Subcutaneous adipose tissue (tissue), 4 donors: ENCODE measurements around the gene POLG. TPM values are rescaled to one million over a fixed set of nuclear protein-coding genes. Genes with fewer than 3 reads are reported as not detected.

ENCODE experiments used
- total RNA-seq, 4 donors: library from RNA; depleted of rRNA; stranded (reverse); fragments of >200 nt; gene quantifications; one replicate each; pipeline ENCODE4 v1.1.0, GENCODE V29; 2016
- TF ChIP-seq, protein P1 (sequence below): fragments of 450-650 bp; IDR thresholded peaks from one replicate; pipeline ENCODE4 v1.5.1; 2016; ENCODE audit warnings: low read depth, mild to moderate bottlenecking, control low read depth, antibody characterized with exemption, moderate library complexity

Gene POLG
- total RNA-seq, 4 donors from 2014 or later: 37.3 to 111 (median 53.3) TPM

DNA sequence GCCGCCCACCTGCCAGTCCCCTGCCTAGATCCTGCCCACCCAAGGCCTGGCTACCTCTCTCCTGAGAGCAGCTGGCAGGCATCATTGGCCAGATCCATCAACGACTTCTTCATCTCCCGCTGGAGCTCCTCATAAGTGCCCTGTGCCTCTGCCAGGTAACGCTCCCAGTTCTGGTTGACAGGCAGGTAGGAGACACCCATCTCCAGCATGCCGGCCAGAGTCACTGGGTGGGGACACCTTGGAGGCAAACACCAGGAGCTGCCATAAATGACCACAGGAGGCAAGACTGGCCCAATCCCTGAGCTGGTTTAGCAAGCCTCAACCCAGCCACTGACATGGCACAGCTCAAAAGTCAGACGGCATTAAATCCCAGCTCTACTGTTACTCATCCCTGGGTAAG lies 7.5 kb downstream of the POLG start:
- TF ChIP-seq, protein P1, sequence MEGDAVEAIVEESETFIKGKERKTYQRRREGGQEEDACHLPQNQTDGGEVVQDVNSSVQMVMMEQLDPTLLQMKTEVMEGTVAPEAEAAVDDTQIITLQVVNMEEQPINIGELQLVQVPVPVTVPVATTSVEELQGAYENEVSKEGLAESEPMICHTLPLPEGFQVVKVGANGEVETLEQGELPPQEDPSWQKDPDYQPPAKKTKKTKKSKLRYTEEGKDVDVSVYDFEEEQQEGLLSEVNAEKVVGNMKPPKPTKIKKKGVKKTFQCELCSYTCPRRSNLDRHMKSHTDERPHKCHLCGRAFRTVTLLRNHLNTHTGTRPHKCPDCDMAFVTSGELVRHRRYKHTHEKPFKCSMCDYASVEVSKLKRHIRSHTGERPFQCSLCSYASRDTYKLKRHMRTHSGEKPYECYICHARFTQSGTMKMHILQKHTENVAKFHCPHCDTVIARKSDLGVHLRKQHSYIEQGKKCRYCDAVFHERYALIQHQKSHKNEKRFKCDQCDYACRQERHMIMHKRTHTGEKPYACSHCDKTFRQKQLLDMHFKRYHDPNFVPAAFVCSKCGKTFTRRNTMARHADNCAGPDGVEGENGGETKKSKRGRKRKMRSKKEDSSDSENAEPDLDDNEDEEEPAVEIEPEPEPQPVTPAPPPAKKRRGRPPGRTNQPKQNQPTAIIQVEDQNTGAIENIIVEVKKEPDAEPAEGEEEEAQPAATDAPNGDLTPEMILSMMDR: no peak

DNA sequence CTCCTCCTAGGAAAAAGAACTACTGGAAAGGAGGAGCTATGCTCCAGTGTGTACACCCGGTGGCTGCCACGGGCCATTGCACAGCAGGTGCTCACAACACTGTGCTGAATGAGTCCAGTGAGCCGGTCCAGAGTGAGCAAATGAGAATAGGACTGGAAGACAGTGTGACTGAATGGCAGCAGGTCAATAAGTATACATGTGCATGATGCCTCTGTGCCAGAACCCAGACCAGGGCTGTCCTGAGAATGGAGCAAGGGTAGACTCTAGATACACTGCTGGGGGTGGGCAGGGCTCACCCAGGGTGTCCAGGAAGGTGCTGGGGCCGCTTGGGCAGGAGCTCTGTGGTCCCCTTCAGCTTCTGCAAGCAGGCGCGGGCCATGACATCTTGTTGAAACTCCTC lies 8.3 kb downstream of the POLG start:
- TF ChIP-seq, protein P1: no peak

DNA sequence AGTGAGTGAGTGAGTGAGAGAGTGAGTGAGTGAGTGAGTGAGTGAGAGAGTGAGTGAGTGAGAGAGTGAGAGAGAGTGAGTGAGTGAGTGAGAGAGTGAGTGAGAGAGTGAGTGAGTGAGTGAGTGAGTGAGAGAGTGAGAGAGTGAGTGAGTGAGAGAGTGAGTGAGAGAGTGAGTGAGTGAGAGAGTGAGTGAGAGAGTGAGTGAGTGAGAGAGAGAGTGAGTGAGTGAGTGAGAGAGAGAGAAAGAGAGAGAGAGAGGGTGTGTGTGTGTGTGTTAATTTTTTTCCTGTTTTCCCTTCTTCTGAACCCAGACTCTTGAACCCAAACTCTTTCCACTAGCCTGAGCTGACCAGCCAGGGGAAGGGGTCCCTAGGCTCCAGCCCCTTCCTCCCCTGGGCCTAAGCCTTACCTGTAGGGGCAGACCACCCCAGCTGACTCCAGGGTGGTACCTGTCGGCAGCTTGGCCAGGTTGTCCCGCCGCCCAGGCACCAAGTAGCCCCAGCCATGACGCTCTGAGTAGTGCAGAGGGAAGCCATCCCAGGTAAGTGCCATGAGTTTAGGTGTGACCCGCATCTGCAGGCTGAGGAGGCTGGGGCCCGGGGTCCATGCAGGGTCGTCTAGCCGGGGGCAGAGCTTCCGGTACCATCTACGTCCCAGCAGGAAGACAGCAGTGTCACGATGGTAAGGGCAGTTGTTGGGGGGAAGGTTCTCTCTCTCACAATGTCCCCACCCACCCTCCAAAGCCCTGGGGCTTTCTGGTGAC lies 9.4 kb downstream of the POLG start:
- TF ChIP-seq, protein P1: no peak

DNA sequence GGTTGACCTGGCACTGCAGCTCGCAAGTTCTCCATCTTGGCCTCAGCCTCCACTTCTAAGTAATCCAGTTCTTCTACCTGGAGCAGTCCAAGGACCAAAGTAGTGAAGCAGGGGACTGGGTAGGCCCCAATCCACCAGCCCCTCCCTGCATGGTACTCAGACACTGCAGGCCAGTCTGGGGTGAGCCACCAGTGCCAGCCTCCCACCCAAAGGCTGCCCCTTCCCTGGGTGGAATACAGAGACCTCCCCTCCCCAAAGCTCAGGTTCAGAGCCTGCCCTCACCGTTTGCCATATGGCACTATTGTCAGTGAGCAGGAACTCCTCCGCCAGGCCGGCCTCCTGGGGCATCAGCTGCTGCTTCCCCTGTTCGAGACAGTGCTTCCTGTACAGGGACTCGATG lies 10.8 kb downstream of the POLG start:
- TF ChIP-seq, protein P1: no peak

DNA sequence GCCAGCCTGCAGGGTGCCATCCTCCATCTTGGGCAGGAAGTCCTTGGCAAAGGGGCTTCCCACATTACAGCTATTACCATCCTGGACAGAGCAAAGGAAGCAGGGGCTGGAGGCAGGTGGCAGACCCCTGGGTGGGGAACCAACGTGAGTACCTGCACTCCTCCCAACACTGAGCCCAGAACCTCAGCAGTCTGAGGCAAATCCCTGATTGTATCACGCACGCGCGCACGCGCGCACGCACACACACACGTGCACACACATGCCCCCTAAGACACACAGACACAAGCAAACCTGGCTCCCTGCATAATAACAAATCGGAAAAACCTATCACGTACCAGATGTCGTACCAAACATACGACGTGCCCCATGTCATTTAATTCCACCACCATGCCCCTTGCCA lies 11.8 kb downstream of the POLG start:
- TF ChIP-seq, protein P1: no peak

DNA sequence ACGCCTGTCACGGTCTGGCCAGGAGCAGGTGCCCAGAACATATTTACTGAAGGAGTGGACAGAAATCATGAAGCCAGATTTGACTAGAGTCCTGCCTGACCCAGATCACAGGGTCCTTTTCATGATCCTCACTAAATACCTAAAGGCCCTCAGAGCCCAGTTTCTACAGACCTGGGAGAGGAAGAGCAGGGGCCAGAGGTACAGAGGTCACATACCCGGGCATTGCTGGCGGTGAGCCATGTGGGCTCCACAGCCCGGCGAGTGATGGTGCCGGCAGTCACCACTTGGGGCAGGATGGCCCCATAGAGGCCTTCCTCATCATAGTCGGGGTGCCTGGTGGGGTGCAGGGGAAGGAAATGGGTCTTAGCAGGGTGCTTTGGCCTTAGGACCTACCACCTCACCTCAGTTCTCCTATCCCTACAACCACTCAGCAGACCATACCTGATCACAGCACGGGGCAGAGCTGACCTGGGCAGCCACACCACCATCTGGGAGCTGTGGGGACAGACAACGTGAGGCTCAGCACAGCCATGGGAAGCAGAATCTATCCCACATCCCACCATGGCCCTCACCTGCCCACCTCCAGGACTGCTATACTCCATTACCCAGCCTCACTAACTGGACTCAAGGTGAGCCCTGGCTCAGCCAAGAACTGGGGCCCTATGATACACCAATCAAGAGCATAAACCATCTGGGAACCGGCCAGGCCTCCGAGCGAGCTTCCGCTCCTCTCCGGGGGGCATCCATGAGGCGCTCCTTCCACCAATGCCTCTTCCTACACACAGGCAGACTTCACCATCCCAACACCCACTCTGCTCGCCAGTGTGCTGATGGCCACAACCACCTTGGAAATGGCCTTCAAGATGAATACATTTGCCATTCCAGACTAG lies 12.9 kb downstream of the POLG start:
- TF ChIP-seq, protein P1: no peak

DNA sequence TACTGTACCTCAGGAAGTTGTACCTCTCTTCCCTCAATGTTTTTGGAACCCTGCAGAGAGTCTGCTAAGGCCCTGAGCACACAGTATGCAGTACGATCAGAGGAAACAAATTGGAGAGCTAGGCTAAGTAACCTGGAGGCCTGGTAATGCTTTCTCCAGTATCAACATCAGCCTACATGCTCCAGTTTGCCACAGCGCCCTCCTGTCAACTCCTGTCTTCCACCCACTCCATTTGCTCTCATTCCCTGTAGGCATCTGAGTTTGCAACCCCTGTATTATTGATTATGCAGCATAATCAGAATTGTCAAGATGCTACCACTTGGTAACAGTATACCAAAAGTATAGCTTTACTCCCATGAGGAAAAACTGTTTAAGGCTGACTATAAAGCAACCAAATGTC lies 14.4 kb downstream of the POLG start:
- TF ChIP-seq, protein P1: no peak
